GM23338 (cell line): ENCODE data around the gene CAPN14. TPM values are rescaled to one million over a fixed set of nuclear protein-coding genes. Genes with fewer than 3 reads are reported as not detected.

Source experiments
- ATAC-seq: fragments of 200-7000 bp; cut with Tn5 transposase; 3 replicates; pipeline ENCODE4 v1.9.1; 2020
- DNase-seq: peaks from one replicate; pipeline ENCODE4 v3.0.0-alpha.2; 2015; ENCODE audit warnings: low spot score
- H2AFZ ChIP-seq: fragments of 200-600 bp; sonication (generic); 2 replicates; pipeline ENCODE4 v1.8.0; 2016; ENCODE audit warnings: antibody characterized with exemption, mild to moderate bottlenecking, moderate library complexity
- H3F3A ChIP-seq: fragments of 200-600 bp; sonication (generic); replicated peaks from 2 replicates; pipeline ENCODE4 v1.8.0; 2017; ENCODE audit warnings: antibody characterized with exemption, mixed run types, low read depth
- H3K27ac ChIP-seq: fragments of 200-600 bp; sonication (generic); 2 replicates; pipeline ENCODE4 v1.6.1; 2016; ENCODE audit warnings: low read depth
- H3K27me3 ChIP-seq: fragments of 200-600 bp; sonication (generic); 2 replicates; pipeline ENCODE4 v1.8.0; 2016; ENCODE audit warnings: mild to moderate bottlenecking, mixed run types, moderate library complexity; ENCODE audit not compliant: insufficient read depth
- H3K36me3 ChIP-seq: fragments of 200-600 bp; sonication (generic); 2 replicates; pipeline ENCODE4 v1.8.0; 2016; ENCODE audit warnings: mild to moderate bottlenecking; ENCODE audit not compliant: insufficient read depth
- H3K4me1 ChIP-seq: fragments of 200-600 bp; sonication (generic); 2 replicates; pipeline ENCODE4 v1.8.0; 2016; ENCODE audit warnings: mild to moderate bottlenecking, moderate library complexity; ENCODE audit not compliant: insufficient read depth
- H3K4me2 ChIP-seq: fragments of 200-600 bp; sonication (generic); 2 replicates; pipeline ENCODE4 v1.7.1; 2017; ENCODE audit warnings: mixed run types
- H3K4me3 ChIP-seq: fragments of 200-600 bp; sonication (generic); 2 replicates; pipeline ENCODE4 v1.6.1; 2016; ENCODE audit warnings: mixed run types
- H3K79me2 ChIP-seq: fragments of 200-600 bp; sonication (generic); replicated peaks from 2 replicates; pipeline ENCODE4 v1.8.0; 2017; ENCODE audit warnings: mild to moderate bottlenecking; ENCODE audit not compliant: insufficient read depth
- H3K9me2 ChIP-seq: fragments of 200-600 bp; sonication (generic); 2 replicates; pipeline ENCODE4 v1.8.0; 2017; ENCODE audit not compliant: insufficient read depth
- H4K20me1 ChIP-seq: fragments of 200-600 bp; sonication (generic); replicated peaks from 2 replicates; pipeline ENCODE4 v1.8.0; 2017; ENCODE audit warnings: mild to moderate bottlenecking; ENCODE audit not compliant: insufficient read depth
- H3K27ac Mint-ChIP-seq: 2 replicates; pipeline ENCODE4 v1.8.0; 2020; ENCODE audit warnings: inconsistent platforms, mild to moderate bottlenecking, moderate library complexity, mixed read lengths
- H3K27me3 Mint-ChIP-seq: 3 replicates; pipeline ENCODE4 v1.8.0; 2022; ENCODE audit warnings: low read depth, mild to moderate bottlenecking, moderate library complexity, mixed read lengths, inconsistent platforms; ENCODE audit not compliant: insufficient read depth, poor library complexity
- H3K36me3 Mint-ChIP-seq: 3 replicates; pipeline ENCODE4 v1.8.0; 2021; ENCODE audit warnings: low read depth, mild to moderate bottlenecking, inconsistent platforms, moderate library complexity, mixed read lengths
- H3K4me1 Mint-ChIP-seq: 3 replicates; pipeline ENCODE4 v1.8.0; 2020; ENCODE audit warnings: mild to moderate bottlenecking, inconsistent platforms, mixed read lengths
- H3K4me3 Mint-ChIP-seq: 3 replicates; pipeline ENCODE4 v1.8.0; 2021; ENCODE audit warnings: moderate library complexity, mild to moderate bottlenecking, inconsistent platforms, mixed read lengths
- H3K9me3 Mint-ChIP-seq: 3 replicates; pipeline ENCODE4 v1.8.0; 2020; ENCODE audit warnings: moderate library complexity, mild to moderate bottlenecking, inconsistent platforms, mixed read lengths
- CREB1 ChIP-seq: fragments of 250-450 bp; sonication (Bioruptor Pico); IDR thresholded peaks from 2 replicates; pipeline ENCODE4 v1.5.0; 2020; ENCODE audit warnings: low read depth, mild to moderate bottlenecking, moderate library complexity
- EZH2 ChIP-seq: fragments of 200-600 bp; sonication (generic); IDR thresholded peaks from one replicate; pipeline ENCODE4 v1.8.0; 2017; ENCODE audit warnings: antibody characterized with exemption, mild to moderate bottlenecking, low read depth; ENCODE audit not compliant: unreplicated experiment
- EZH2phosphoT487 ChIP-seq: fragments of 200-600 bp; sonication (generic); IDR thresholded peaks from one replicate; pipeline ENCODE4 v1.8.1; 2018; ENCODE audit warnings: antibody characterized with exemption; ENCODE audit not compliant: unreplicated experiment
- JUNB ChIP-seq: IDR thresholded peaks from one replicate; pipeline ENCODE4 v1.6.1; 2016; ENCODE audit warnings: antibody characterized with exemption; ENCODE audit not compliant: unreplicated experiment
- NANOG ChIP-seq: IDR thresholded peaks from 2 replicates; pipeline ENCODE4 v1.6.1; 2016; ENCODE audit warnings: antibody characterized with exemption, borderline replicate concordance
- POLR2AphosphoS5 ChIP-seq: IDR thresholded peaks from 2 replicates; pipeline ENCODE4 v1.6.1; 2016; ENCODE audit warnings: antibody characterized with exemption, low read depth
- REST ChIP-seq: IDR thresholded peaks from one replicate; pipeline ENCODE4 v1.6.1; 2018; ENCODE audit warnings: antibody characterized with exemption; ENCODE audit not compliant: unreplicated experiment
- ZNF114 ChIP-seq: fragments of 250-450 bp; sonication (Bioruptor Pico); IDR thresholded peaks from 2 replicates; pipeline ENCODE4 v1.5.0; 2020; ENCODE audit warnings: mild to moderate bottlenecking, moderate library complexity
- ZNF331 ChIP-seq: fragments of 250-450 bp; sonication (Bioruptor Pico); IDR thresholded peaks from 2 replicates; pipeline ENCODE4 v1.5.0; 2020; ENCODE audit warnings: low read depth, mild to moderate bottlenecking, moderate library complexity
- polyA plus RNA-seq: library from polyadenylated mRNA; unstranded; fragments of >200 nt; fragmentation: Nextera tagmentation; extraction: Ambion mirVana; gene quantifications from 2 replicates; pipeline ENCODE4 v1.2.1, GENCODE V29; 2016
- total RNA-seq: library from RNA; depleted of rRNA; stranded (reverse); fragments of >200 nt; shearing (Covaris generic); gene quantifications from 2 replicates; pipeline ENCODE4 v1.2.3, GENCODE V29; 2014
- TF ChIP-seq, protein P1 (sequence below), 2 experiments: fragments of 200-600 bp in 1 of 2; sonication (generic) in 1 of 2; conservative IDR thresholded peaks; 2 replicates each; pipeline versions ENCODE4 v1.5.1 to v1.6.1; 2016 to 2017; ENCODE audit warnings: antibody characterized with exemption in 2 of 2, low read depth in 2 of 2, mild to moderate bottlenecking in 2 of 2, moderate library complexity in 1 of 2
- TF ChIP-seq, protein P2 (sequence below): IDR thresholded peaks from 2 replicates; pipeline ENCODE4 v1.6.1; 2016; ENCODE audit warnings: antibody characterized with exemption
- TF ChIP-seq, protein P3 (sequence below): fragments of 250-450 bp; sonication (Bioruptor Pico); IDR thresholded peaks from 2 replicates; pipeline ENCODE4 v1.5.0; 2020; ENCODE audit warnings: mild to moderate bottlenecking, moderate library complexity

CAPN14 gene
- total and polyA plus RNA-seq, 2 experiments from 2014 or later, result 0.15 TPM; not detected in 1

DNA sequence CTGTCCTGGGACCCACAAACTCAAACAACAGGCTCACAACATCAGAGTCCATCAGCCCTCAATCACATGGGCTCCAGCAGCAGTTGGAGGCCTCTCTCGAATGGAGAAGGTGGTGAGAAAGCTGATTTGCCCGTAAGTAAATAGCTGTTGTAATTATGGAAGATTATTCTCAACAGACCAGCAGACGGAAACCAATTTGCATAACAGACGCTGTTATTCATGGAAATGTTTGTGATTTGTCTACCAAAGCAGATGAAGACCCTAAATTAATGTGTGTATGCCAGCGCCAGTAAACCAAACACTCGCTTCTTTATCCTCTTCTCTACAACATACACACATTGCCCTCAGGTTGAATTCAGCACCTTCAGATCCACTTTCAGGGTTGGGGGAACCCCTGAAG is 55.7 kb downstream of the CAPN14 start:
- H3F3A ChIP-seq, result no peaks in the 10 kb centered on the region
- H3K36me3 Mint-ChIP-seq, result no peaks in the 10 kb centered on the region
- no peak overlapping the region for H3K27ac Mint-ChIP-seq
- H3K4me1 Mint-ChIP-seq, result no peaks in the 10 kb centered on the region; the same call in 2 of the 3 replicates
- no peak overlapping the region for H3K4me3 Mint-ChIP-seq
- H3K27ac ChIP-seq, result no peak overlapping the region
- ATAC-seq, result no peak
- H3K27me3 Mint-ChIP-seq, result no peaks in the 10 kb centered on the region
- no peaks in the 10 kb centered on the region for H3K79me2 ChIP-seq
- no peak for TF ChIP-seq POLR2AphosphoS5
- TF ChIP-seq, protein P1, sequence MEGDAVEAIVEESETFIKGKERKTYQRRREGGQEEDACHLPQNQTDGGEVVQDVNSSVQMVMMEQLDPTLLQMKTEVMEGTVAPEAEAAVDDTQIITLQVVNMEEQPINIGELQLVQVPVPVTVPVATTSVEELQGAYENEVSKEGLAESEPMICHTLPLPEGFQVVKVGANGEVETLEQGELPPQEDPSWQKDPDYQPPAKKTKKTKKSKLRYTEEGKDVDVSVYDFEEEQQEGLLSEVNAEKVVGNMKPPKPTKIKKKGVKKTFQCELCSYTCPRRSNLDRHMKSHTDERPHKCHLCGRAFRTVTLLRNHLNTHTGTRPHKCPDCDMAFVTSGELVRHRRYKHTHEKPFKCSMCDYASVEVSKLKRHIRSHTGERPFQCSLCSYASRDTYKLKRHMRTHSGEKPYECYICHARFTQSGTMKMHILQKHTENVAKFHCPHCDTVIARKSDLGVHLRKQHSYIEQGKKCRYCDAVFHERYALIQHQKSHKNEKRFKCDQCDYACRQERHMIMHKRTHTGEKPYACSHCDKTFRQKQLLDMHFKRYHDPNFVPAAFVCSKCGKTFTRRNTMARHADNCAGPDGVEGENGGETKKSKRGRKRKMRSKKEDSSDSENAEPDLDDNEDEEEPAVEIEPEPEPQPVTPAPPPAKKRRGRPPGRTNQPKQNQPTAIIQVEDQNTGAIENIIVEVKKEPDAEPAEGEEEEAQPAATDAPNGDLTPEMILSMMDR (conservative IDR thresholded peaks at IDR 0.05; ENCODE audit: low read depth in 2 of 2), result no peak
- TF ChIP-seq EZH2phosphoT487, result no peak
- TF ChIP-seq REST, result no peak
- TF ChIP-seq JUNB, result no peak
- no peak for TF ChIP-seq NANOG
- TF ChIP-seq, protein P2, sequence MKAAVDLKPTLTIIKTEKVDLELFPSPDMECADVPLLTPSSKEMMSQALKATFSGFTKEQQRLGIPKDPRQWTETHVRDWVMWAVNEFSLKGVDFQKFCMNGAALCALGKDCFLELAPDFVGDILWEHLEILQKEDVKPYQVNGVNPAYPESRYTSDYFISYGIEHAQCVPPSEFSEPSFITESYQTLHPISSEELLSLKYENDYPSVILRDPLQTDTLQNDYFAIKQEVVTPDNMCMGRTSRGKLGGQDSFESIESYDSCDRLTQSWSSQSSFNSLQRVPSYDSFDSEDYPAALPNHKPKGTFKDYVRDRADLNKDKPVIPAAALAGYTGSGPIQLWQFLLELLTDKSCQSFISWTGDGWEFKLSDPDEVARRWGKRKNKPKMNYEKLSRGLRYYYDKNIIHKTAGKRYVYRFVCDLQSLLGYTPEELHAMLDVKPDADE, result no peak
- TF ChIP-seq EZH2, result no peak
- TF ChIP-seq, protein P3, sequence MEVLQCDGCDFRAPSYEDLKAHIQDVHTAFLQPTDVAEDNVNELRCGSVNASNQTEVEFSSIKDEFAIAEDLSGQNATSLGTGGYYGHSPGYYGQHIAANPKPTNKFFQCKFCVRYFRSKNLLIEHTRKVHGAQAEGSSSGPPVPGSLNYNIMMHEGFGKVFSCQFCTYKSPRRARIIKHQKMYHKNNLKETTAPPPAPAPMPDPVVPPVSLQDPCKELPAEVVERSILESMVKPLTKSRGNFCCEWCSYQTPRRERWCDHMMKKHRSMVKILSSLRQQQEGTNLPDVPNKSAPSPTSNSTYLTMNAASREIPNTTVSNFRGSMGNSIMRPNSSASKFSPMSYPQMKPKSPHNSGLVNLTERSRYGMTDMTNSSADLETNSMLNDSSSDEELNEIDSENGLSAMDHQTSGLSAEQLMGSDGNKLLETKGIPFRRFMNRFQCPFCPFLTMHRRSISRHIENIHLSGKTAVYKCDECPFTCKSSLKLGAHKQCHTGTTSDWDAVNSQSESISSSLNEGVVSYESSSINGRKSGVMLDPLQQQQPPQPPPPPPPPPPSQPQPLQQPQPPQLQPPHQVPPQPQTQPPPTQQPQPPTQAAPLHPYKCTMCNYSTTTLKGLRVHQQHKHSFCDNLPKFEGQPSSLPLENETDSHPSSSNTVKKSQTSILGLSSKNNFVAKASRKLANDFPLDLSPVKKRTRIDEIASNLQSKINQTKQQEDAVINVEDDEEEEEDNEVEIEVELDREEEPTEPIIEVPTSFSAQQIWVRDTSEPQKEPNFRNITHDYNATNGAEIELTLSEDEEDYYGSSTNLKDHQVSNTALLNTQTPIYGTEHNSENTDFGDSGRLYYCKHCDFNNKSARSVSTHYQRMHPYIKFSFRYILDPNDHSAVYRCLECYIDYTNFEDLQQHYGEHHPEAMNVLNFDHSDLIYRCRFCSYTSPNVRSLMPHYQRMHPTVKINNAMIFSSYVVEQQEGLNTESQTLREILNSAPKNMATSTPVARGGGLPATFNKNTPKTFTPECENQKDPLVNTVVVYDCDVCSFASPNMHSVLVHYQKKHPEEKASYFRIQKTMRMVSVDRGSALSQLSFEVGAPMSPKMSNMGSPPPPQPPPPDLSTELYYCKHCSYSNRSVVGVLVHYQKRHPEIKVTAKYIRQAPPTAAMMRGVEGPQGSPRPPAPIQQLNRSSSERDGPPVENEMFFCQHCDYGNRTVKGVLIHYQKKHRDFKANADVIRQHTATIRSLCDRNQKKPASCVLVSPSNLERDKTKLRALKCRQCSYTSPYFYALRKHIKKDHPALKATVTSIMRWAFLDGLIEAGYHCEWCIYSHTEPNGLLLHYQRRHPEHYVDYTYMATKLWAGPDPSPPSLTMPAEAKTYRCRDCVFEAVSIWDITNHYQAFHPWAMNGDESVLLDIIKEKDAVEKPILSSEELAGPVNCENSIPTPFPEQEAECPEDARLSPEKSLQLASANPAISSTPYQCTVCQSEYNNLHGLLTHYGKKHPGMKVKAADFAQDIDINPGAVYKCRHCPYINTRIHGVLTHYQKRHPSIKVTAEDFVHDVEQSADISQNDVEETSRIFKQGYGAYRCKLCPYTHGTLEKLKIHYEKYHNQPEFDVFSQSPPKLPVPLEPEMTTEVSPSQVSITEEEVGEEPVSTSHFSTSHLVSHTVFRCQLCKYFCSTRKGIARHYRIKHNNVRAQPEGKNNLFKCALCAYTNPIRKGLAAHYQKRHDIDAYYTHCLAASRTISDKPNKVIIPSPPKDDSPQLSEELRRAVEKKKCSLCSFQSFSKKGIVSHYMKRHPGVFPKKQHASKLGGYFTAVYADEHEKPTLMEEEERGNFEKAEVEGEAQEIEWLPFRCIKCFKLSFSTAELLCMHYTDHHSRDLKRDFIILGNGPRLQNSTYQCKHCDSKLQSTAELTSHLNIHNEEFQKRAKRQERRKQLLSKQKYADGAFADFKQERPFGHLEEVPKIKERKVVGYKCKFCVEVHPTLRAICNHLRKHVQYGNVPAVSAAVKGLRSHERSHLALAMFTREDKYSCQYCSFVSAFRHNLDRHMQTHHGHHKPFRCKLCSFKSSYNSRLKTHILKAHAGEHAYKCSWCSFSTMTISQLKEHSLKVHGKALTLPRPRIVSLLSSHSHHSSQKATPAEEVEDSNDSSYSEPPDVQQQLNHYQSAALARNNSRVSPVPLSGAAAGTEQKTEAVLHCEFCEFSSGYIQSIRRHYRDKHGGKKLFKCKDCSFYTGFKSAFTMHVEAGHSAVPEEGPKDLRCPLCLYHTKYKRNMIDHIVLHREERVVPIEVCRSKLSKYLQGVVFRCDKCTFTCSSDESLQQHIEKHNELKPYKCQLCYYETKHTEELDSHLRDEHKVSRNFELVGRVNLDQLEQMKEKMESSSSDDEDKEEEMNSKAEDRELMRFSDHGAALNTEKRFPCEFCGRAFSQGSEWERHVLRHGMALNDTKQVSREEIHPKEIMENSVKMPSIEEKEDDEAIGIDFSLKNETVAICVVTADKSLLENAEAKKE (CRISPR knock-in tag), result no peak
- TF ChIP-seq CREB1, result no peak
- no peak for TF ChIP-seq ZNF331
- TF ChIP-seq ZNF114 (CRISPR knock-in tag), result no peak
- DNase-seq, result no peak
- H3K9me3 Mint-ChIP-seq, result no peaks in the 10 kb centered on the region
- no peak overlapping the region for H3K4me2 ChIP-seq
- no peaks in the 10 kb centered on the region for H3K4me1 ChIP-seq
- H4K20me1 ChIP-seq, result no peaks in the 10 kb centered on the region
- no peaks in the 10 kb centered on the region for H3K36me3 ChIP-seq
- peaks cover 6% of the 10 kb centered on the region; the same call in 1 of the 2 replicates for H3K9me2 ChIP-seq
- H3K4me3 ChIP-seq, result no peak overlapping the region
- H2AFZ ChIP-seq, result peak overlapping the region; percentile 8; the same call in 1 of the 2 replicates
- no peaks in the 10 kb centered on the region for H3K27me3 ChIP-seq
